Rectal smooth muscle tissue (tissue), 1 donor: ENCODE data around the gene THAP10.

Source experiments
- H3K27ac ChIP-seq: one replicate; pipeline ENCODE4 v1.7.0; 2013; ENCODE audit warnings: low read depth, low read length, inconsistent platforms
- H3K27me3 ChIP-seq: one replicate; pipeline ENCODE4 v1.7.0; 2013; ENCODE audit warnings: low read length; ENCODE audit not compliant: control insufficient read depth, insufficient read depth
- H3K36me3 ChIP-seq: one replicate; pipeline ENCODE4 v1.7.0; 2013; ENCODE audit warnings: low read length; ENCODE audit not compliant: control insufficient read depth, insufficient read depth
- H3K4me1 ChIP-seq: one replicate; pipeline ENCODE4 v1.7.0; 2013; ENCODE audit warnings: low read length; ENCODE audit not compliant: control insufficient read depth, insufficient read depth
- H3K4me3 ChIP-seq: one replicate; pipeline ENCODE4 v1.7.0; 2013; ENCODE audit warnings: low read length
- H3K9ac ChIP-seq: one replicate; pipeline ENCODE4 v1.7.0; 2013; ENCODE audit warnings: low read length

The THAP10 gene

DNA sequence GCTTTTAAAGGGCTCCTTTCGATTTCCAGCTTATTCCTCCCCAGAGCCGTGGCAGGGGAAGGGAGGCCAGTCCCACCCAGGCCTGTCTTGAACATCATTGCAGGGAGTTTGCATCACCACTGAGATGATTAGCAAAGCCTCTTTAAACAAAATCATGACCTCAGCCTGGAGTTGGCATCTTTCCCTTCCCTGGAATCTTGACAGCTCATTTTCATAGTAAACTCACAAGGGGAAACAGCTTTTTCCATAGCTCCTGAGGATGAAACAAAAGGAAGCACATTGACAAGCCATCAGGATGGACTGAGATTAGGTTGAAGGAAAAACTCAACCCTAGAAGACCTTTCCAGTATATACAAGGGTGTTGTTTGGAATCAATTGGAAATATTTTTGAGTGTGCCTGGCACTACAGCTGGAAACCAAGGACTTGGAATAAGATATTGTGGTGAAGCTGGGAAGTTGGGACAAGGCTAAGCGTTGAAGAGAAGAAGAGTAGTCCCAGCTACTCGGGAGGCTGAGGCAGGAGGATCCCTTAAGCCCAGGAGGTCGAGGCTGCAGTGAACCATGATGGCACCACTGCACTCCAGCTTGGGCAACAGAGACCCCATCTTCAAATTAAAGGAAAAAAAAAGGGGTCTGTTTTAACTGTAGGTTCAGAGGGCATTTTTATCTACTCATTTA lies 35.2 kb downstream of the THAP10 start:
- Histone ChIP-seq H3K27ac (peak overlapping the region; percentile 6), H3K9ac (no peak overlapping the region), H3K36me3 (no peaks in the 10 kb centered on the region), H3K4me3 (no peak overlapping the region), H3K27me3 (no peaks in the 10 kb centered on the region), H3K4me1 (peaks cover 6% of the 10 kb centered on the region)

DNA sequence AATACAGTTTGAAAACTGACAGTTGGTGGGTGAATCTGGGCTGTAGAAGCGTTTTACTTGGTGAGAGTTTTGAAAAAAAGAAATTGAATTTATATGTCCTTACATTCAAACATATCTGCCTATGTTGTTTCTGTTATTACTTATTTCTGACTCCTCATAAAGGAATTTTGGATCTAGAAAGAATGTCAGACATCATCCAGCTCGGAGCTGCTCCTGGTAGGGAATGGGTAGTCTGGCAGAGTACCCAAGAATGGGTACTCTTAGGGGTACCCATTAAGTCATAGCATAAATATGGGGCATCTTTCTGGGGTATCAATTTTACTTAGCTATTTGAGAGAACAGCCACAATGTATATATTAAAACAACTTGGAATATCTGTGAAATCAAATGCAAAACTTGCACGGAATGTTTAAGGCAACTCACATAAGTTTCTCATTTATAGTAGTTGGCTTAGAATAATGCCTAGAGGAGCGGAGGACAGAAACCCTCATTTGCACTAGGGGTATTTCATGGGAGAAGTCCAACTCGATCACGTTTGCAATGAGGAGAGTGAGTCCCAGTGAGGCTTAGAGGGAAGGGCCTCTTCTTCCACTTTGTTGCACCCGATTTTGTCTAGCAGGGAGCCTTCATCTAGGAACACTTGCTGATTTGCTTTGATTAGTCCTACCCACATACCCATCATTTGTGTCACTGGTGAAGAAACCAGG lies 35.9 kb downstream of the THAP10 start:
- Histone ChIP-seq H3K4me1 (peaks cover 6% of the 10 kb centered on the region), H3K27ac (peak overlapping the region; percentile 55), H3K36me3 (no peaks in the 10 kb centered on the region), H3K4me3 (no peak overlapping the region), H3K9ac (no peak overlapping the region), H3K27me3 (no peaks in the 10 kb centered on the region)

DNA sequence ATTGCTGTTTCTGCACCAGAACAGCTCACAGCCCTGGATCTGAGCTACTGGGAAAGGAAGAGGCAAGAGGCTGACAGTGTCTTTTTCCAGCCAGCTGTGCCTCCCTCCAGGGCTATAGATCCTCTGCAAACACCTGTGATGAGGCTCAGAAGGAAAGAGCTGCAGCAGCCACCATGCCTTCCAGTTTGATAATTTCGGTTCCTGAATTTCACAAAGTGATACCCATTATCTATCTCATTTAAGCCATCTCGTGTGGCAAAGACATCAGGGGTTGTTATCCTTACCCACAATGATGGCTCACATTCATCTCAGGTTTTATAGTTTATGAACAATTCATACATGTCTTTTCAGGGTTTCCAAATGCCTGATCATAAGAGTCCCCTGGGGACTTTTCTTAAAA lies 36.5 kb downstream of the THAP10 start:
- Histone ChIP-seq H3K9ac (no peak overlapping the region), H3K27me3 (no peaks in the 10 kb centered on the region), H3K4me1 (peaks cover 6% of the 10 kb centered on the region), H3K27ac (no peak overlapping the region), H3K4me3 (no peak overlapping the region), H3K36me3 (no peaks in the 10 kb centered on the region)

DNA sequence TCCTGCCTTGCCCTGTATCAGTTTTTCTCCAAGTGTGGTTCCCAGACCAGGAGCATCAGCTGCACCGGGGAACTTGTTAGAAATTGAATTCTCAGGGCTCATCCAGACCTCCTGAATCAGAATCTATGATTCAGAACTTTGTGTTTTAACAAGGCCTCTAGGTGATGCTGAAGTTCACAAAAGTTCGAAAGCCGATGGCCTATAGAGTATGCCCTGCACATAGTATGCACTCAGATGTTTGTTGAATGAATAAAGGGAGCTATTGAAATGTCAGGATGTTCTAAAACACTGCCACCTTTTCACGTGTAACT lies 37.6 kb downstream of the THAP10 start:
- H3K27me3 ChIP-seq, result no peaks in the 10 kb centered on the region
- peaks cover 6% of the 10 kb centered on the region for H3K4me1 ChIP-seq
- peak overlapping the region; percentile 58 for H3K4me3 ChIP-seq
- H3K9ac ChIP-seq, result peak overlapping the region; percentile 80
- H3K36me3 ChIP-seq, result no peaks in the 10 kb centered on the region
- H3K27ac ChIP-seq, result peak overlapping the region; percentile 82

DNA sequence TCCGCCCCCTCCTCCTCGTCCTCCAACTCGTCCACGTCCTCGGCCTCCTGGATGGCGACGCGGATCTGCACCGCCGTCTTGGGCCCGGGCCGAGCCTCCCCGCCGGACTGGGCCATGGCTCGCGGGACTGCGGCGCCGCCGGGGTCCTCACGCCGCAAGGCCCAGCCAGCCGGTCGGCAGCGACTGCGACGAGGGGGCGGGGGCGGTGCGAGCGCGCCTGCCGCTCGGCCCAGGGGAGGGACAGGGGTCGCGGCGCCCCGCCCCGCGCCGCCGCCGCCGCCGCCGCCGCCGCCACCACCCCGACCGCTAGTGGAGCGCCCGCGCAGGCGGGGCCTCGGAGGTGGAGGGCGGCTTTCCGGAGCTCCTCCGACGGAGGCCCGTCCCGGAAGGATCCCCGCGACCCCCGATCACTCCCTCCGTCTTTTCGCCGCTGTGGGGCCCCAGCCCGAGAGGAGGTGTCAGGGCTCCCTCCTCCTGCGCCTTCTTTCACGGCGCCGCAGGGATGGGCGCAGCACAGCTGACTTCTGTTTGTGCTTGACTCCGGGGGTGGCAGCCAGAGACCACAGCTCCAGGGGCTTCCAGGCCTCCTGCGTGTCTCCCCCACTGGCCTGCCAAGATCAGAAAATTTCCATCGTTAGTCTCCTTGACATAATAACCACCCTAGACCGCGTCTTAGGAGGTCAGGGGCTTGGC lies 38.1 kb downstream of the THAP10 start, which contains the start of gene LARP6:
Gene LARP6 (minus strand): TSS at position 185 of the 693 bp plus-strand sequence. CDS start 69 bp downstream, at position 116.
- Histone ChIP-seq H3K27me3 (no peaks in the 10 kb centered on the region), H3K36me3 (no peaks in the 10 kb centered on the region), H3K4me1 (peaks cover 6% of the 10 kb centered on the region), H3K4me3 (peak within 1 kb of the TSS; percentile 69), H3K9ac (peak within 1 kb of the TSS; percentile 80), H3K27ac (peak within 1 kb of the TSS; percentile 82)

DNA sequence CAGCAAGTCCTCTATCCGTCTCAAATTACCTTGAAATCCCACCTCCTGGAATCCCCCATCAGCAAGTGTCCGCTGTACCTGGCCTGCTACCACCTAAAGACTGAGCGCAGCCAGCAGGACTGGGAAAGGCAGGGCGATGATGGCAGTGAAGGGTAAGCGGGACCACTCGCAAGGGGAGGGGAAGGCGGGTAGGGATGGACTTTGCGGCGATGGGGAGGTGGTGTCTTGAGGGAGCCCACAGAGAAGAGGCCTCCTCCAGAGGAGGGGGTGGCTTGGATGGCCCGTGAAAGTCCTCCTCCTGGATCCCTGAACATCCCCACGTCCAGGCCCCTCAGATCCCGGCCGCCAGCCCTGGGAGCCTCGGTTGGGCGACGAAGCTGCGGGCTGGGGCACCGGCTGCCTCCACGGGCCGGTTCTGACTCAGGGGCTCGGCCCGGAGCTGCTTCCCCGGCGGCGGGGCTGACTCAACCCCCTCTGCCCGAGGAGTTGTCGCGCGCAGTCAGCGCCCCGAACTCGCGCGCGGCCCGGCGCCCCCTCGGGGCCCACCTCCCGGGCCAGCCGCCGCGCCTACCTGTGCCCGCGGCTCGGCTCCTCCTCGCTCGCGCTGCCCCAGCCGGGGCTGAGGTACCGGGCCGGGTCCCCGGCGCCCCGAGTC lies 38.8 kb downstream of the THAP10 start:
- Histone ChIP-seq H3K4me3 (peak overlapping the region; percentile 69), H3K27me3 (no peaks in the 10 kb centered on the region), H3K27ac (peak overlapping the region; percentile 74), H3K4me1 (peaks cover 6% of the 10 kb centered on the region), H3K36me3 (no peaks in the 10 kb centered on the region), H3K9ac (peak overlapping the region; percentile 80)

DNA sequence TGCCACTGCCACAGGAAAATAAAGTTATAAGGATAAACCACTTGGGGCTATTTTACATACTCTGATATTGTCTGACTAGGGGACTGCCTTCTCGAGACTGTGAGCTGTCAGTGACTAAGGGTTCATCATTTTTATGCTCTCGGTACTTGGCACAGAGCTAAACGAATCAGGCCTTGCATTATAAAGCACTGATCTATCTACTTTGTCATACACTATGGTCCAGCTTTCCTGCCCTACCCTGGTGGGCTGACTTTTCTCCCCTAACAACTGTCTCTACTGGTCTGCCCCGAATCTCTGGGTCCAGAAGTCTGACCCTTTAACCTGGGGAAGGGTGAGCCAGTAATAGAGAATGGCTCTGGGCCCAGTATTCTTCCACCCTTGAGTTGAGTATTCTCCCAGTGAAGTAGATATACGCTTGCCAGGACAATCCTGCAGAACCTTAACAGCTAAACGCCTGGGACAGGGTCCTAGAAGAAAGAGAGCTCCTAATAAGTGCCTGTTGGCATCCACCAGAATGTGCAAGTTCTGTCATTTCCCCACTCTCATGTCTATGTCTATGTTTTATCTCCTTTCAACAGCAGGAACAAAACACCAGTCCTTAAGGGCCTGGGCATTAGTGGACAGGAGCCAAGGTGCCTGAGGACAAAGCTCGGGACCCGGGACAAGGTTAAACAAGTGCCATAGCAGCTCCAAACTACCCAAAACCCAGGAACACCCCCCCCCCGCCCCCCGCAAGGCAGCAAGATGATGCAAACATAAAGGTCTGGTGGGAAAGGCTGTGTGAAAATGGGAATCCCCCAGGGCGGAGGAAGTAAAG lies 39.5 kb downstream of the THAP10 start:
- H3K9ac ChIP-seq, result peak overlapping the region; percentile 80
- H3K4me3 ChIP-seq, result peak overlapping the region; percentile 69
- no peaks in the 10 kb centered on the region for H3K36me3 ChIP-seq
- H3K27me3 ChIP-seq, result no peaks in the 10 kb centered on the region
- H3K4me1 ChIP-seq, result peaks cover 6% of the 10 kb centered on the region
- peak overlapping the region; percentile 74 for H3K27ac ChIP-seq

DNA sequence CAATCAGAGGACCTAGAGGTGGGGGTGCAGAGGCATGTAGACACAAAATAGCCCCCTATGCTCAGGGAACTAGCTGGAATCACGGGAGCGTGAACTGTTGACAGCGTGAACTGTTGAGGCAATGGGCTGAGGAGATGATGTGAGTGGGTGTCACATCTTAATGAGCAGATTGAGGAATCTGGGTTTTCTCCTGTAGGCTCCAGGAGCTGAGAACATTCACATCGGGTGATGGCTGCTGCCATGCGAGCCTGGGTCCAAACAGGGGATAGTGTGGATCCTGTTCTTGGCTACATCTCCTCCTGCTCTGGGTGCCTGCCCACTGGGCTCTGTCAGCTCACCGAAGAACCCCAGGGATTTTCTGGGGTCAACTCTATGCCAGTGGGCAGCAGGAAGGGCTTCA lies 40.3 kb downstream of the THAP10 start:
- no peak overlapping the region for H3K27ac ChIP-seq
- H3K4me3 ChIP-seq, result no peak overlapping the region
- H3K4me1 ChIP-seq, result peaks cover 6% of the 10 kb centered on the region
- no peak overlapping the region for H3K9ac ChIP-seq
- H3K27me3 ChIP-seq, result no peaks in the 10 kb centered on the region
- H3K36me3 ChIP-seq, result no peaks in the 10 kb centered on the region

DNA sequence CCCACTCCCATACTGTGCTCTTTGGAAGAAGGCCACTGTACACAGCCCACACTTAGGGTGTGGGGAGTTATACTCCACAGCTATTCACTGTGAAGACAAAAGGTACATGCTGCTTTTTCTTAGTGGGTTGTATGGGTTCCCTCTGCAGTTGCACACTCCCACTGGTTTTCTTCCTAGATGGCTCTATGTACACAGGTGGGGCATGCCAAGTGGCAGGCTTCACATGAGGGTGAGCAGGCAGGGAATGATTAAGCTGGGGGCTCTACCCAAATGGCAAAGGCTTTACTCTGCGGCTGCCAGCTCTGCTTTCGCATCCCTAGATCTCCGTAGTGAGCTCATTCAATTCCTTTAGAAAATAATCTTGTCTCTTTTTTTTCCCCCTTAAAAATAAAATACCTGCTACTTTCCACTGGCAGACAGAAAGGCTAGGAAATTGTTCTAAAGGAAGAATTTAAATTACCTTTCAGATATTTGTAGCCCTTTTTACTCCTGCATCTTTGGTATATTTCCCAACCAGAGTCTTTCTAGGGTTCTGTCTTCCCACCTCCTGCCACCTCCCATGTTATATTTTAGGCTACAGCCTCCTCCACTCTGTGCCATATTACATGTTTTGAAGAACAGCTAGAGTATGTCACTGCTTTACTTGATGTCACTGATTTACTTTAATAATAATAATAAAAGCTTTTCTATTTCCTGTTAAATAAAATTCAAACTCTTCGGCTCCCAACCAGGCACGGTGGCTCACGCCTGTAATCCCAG lies 46.5 kb downstream of the THAP10 start:
- Histone ChIP-seq H3K27me3 (no peaks in the 10 kb centered on the region), H3K9ac (no peak overlapping the region), H3K4me3 (no peak overlapping the region), H3K36me3 (no peaks in the 10 kb centered on the region), H3K27ac (no peak overlapping the region), H3K4me1 (no peaks in the 10 kb centered on the region)

DNA sequence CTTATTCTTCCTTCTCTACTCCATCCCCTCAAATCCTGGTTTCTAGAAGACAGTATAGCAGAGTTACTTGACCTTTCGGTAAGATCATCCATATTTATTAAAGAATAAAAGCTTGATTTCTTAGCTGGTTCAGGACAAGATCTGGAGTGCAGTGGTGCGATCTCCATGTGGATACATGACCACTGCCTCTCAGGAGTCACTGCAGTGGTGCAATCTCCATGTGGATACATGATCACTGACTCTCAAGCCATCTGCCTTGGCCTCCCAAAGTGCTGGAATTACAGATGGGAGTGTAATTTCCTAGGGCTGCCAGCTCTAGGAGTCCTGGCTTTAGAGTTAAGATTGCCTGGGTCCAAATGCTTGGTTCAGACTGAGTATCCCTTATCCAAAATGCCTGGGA lies 54.8 kb downstream of the THAP10 start:
- Histone ChIP-seq H3K27ac (no peak overlapping the region), H3K4me1 (no peaks in the 10 kb centered on the region), H3K27me3 (no peaks in the 10 kb centered on the region), H3K9ac (no peak overlapping the region), H3K4me3 (no peak overlapping the region), H3K36me3 (no peaks in the 10 kb centered on the region)

DNA sequence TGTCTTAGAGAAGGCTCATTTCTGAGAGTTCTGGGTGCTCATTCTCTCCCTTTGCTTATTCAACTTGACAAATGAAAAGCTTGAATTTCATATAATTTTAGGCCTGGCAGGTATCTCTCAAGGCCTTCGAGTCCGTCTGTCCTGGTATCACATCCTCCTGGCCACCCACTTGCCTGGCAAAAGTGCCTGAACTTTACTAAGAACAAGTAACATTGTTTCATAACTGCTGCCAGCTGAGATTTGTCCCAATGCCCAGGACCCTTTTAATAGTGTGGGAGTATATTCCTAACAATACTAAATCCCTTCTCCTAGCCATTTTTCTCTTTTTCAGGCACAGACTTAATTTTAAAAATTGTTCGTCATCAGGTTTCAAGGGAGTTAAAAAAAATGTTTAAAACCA lies 56.4 kb downstream of the THAP10 start:
- H3K4me3 ChIP-seq, result no peak overlapping the region
- no peaks in the 10 kb centered on the region for H3K27me3 ChIP-seq
- H3K36me3 ChIP-seq, result no peaks in the 10 kb centered on the region
- no peak overlapping the region for H3K9ac ChIP-seq
- H3K4me1 ChIP-seq, result no peaks in the 10 kb centered on the region
- no peak overlapping the region for H3K27ac ChIP-seq
